ENCODE results near the gene TOP3A. TPM values are rescaled to one million over a fixed set of nuclear protein-coding genes. Genes with fewer than 3 reads are reported as not detected.

Gene TOP3A
- total RNA-seq, 1 experiment from 2014 or later, result 19.0 TPM

- Histone ChIP-seq H4K20me1 (ENCODE audit: insufficient read depth, low read depth, low read length) (no peaks in the 10 kb centered on the region), H3K27me3 (ENCODE audit: low read length) (no peaks in the 10 kb centered on the region), H3K36me3 (ENCODE audit: insufficient read depth, low read length) (peaks cover 41% of the 10 kb centered on the region), H2AFZ (ENCODE audit: low read length) (no peak overlapping the region), H3K9me2 (replicated peaks; ENCODE audit: insufficient read depth, low read length) (no peaks in the 10 kb centered on the region), H3K27ac (ENCODE audit: low read length) (no peak overlapping the region), H3K4me3 (ENCODE audit: low read length) (no peak overlapping the region), H3K4me2 (ENCODE audit: low read depth, low read length, poor library complexity, severe bottlenecking) (no peak overlapping the region), H3K9me3 (ENCODE audit: low read length) (no peaks in the 10 kb centered on the region), H3K4me1 (ENCODE audit: low read length) (no peaks in the 10 kb centered on the region), H3K9ac (ENCODE audit: low read length) (no peak overlapping the region), H3K79me2 (ENCODE audit: low read length) (no peaks in the 10 kb centered on the region)
- DNase-seq, result no peak
Measured at GRCh38 chr17:18280249-18280648, 34.5 kb downstream of the TOP3A start.

GRCh38 chr17:18278867-18279266 is 35.9 kb downstream of the TOP3A start:
- Histone ChIP-seq H3K4me1 (ENCODE audit: low read length) (no peaks in the 10 kb centered on the region), H2AFZ (ENCODE audit: low read length) (no peak overlapping the region), H3K27ac (ENCODE audit: low read length) (no peak overlapping the region), H4K20me1 (ENCODE audit: insufficient read depth, low read depth, low read length) (no peaks in the 10 kb centered on the region), H3K9me3 (ENCODE audit: low read length) (no peaks in the 10 kb centered on the region), H3K4me2 (ENCODE audit: low read depth, low read length, poor library complexity, severe bottlenecking) (no peak overlapping the region), H3K79me2 (ENCODE audit: low read length) (no peaks in the 10 kb centered on the region), H3K4me3 (ENCODE audit: low read length) (no peak overlapping the region), H3K36me3 (ENCODE audit: insufficient read depth, low read length) (peaks cover 40% of the 10 kb centered on the region), H3K9me2 (replicated peaks; ENCODE audit: insufficient read depth, low read length) (no peaks in the 10 kb centered on the region), H3K27me3 (ENCODE audit: low read length) (no peaks in the 10 kb centered on the region), H3K9ac (ENCODE audit: low read length) (no peak overlapping the region)
- DNase-seq, result no peak

GRCh38 chr17:18277076-18277475 is 37.7 kb downstream of the TOP3A start:
- Histone ChIP-seq H3K79me2 (ENCODE audit: low read length) (no peaks in the 10 kb centered on the region), H3K27me3 (ENCODE audit: low read length) (no peaks in the 10 kb centered on the region), H3K4me2 (ENCODE audit: low read depth, low read length, poor library complexity, severe bottlenecking) (no peak overlapping the region), H3K27ac (ENCODE audit: low read length) (no peak overlapping the region), H3K4me3 (ENCODE audit: low read length) (no peak overlapping the region), H2AFZ (ENCODE audit: low read length) (no peak overlapping the region), H4K20me1 (ENCODE audit: insufficient read depth, low read depth, low read length) (no peaks in the 10 kb centered on the region), H3K9ac (ENCODE audit: low read length) (no peak overlapping the region), H3K9me3 (ENCODE audit: low read length) (no peaks in the 10 kb centered on the region), H3K4me1 (ENCODE audit: low read length) (no peaks in the 10 kb centered on the region), H3K9me2 (replicated peaks; ENCODE audit: insufficient read depth, low read length) (no peaks in the 10 kb centered on the region), H3K36me3 (ENCODE audit: insufficient read depth, low read length) (peaks cover 34% of the 10 kb centered on the region)
- DNase-seq, result no peak

GRCh38 chr17:18270046-18270931 is 44.5 kb downstream of the TOP3A start:
- Histone ChIP-seq H3K36me3 (ENCODE audit: insufficient read depth, low read length) (peaks cover 9% of the 10 kb centered on the region; the same call in 1 of the 2 replicates), H2AFZ (ENCODE audit: low read length) (no peak overlapping the region), H3K9me2 (replicated peaks; ENCODE audit: insufficient read depth, low read length) (no peaks in the 10 kb centered on the region), H3K9ac (ENCODE audit: low read length) (no peak overlapping the region), H3K4me2 (ENCODE audit: low read depth, low read length, poor library complexity, severe bottlenecking) (no peak overlapping the region), H4K20me1 (ENCODE audit: insufficient read depth, low read depth, low read length) (no peaks in the 10 kb centered on the region), H3K4me3 (ENCODE audit: low read length) (no peak overlapping the region), H3K9me3 (ENCODE audit: low read length) (no peaks in the 10 kb centered on the region), H3K79me2 (ENCODE audit: low read length) (no peaks in the 10 kb centered on the region), H3K27ac (ENCODE audit: low read length) (no peak overlapping the region), H3K4me1 (ENCODE audit: low read length) (no peaks in the 10 kb centered on the region), H3K27me3 (ENCODE audit: low read length) (no peaks in the 10 kb centered on the region)
- DNase-seq, result no peak

DNA sequence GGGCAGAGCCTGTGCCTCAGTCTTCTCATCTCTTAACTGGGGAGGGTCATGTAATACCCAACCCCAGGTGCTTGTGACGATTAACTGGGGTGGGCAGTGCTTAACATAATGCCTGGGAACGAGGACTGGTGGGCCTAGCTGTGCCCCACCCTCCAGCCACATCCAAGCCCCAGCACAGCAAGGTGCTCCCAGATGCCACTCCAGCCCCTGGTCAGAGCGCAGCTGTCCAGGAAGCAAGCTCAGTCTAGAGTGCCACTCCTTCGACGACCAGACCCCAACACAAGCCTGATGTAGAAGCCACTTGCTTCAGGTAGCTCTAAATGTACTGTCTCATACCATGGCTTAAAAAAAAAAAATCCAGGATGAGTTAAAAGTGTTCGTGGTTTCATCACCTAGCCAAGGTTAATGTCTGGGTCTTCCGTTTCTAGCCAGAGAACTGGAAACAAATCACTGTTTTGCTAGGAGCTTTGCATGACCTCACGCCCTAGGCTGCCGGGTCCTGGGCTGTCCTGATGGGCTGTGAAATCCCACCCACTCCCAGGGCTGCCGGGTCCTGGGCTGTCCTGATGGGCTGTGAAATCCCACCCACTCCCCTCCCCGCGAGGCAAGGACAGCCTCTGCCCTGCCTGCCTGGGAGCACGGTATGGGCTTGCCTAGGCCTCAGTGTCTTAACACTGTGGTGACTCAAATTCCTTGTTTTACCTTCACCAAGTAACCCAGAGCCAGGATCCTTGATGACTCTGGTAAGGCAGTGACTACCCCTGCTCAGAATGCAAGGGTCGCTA is 46.7 kb downstream of the TOP3A start:
- peaks cover 5% of the 10 kb centered on the region; the same call in 1 of the 2 replicates for H3K36me3 ChIP-seq (ENCODE audit: insufficient read depth, low read length)
- H3K27me3 ChIP-seq (ENCODE audit: low read length), result no peaks in the 10 kb centered on the region
- H3K4me2 ChIP-seq (ENCODE audit: low read depth, low read length, poor library complexity, severe bottlenecking), result no peak overlapping the region
- H3K9me2 ChIP-seq (replicated peaks; ENCODE audit: insufficient read depth, low read length), result no peaks in the 10 kb centered on the region
- no peaks in the 10 kb centered on the region for H3K79me2 ChIP-seq (ENCODE audit: low read length)
- no peaks in the 10 kb centered on the region for H4K20me1 ChIP-seq (ENCODE audit: insufficient read depth, low read depth, low read length)
- no peaks in the 10 kb centered on the region for H3K4me1 ChIP-seq (ENCODE audit: low read length)
- no peak overlapping the region for H3K27ac ChIP-seq (ENCODE audit: low read length)
- H3K9me3 ChIP-seq (ENCODE audit: low read length), result no peaks in the 10 kb centered on the region
- H3K9ac ChIP-seq (ENCODE audit: low read length), result no peak overlapping the region
- H3K4me3 ChIP-seq (ENCODE audit: low read length), result no peak overlapping the region
- no peak overlapping the region for H2AFZ ChIP-seq (ENCODE audit: low read length)
- DNase-seq, result no peak

DNA sequence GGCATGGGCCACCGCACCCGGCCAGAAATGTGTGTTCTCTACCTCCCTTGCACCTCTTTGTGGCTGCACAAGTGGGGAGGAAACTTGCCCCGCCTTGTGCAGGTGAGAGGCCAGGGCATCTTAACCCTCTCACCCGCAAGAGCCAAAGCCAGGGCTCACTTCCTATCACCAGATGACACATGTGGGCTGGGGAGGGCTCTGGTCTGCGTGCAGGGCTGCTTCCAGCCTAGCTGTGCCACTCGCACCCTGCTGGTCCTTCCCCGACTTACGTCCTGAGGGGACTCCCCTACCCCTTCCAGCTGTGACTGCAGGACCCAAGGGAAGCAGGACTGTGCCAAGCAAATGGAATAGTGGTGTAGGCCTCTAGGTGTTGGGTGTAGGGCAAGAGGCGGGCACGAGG is 47.4 kb downstream of the TOP3A start:
- Histone ChIP-seq H2AFZ (ENCODE audit: low read length) (no peak overlapping the region), H3K79me2 (ENCODE audit: low read length) (no peaks in the 10 kb centered on the region), H3K27me3 (ENCODE audit: low read length) (no peaks in the 10 kb centered on the region), H3K4me3 (ENCODE audit: low read length) (no peak overlapping the region), H3K4me1 (ENCODE audit: low read length) (no peaks in the 10 kb centered on the region), H3K27ac (ENCODE audit: low read length) (no peak overlapping the region), H3K9me2 (replicated peaks; ENCODE audit: insufficient read depth, low read length) (no peaks in the 10 kb centered on the region), H3K9me3 (ENCODE audit: low read length) (no peaks in the 10 kb centered on the region), H3K36me3 (ENCODE audit: insufficient read depth, low read length) (peaks cover 4% of the 10 kb centered on the region; the same call in 1 of the 2 replicates), H3K4me2 (ENCODE audit: low read depth, low read length, poor library complexity, severe bottlenecking) (no peak overlapping the region), H4K20me1 (ENCODE audit: insufficient read depth, low read depth, low read length) (no peaks in the 10 kb centered on the region), H3K9ac (ENCODE audit: low read length) (no peak overlapping the region)
- no peak for DNase-seq

DNA sequence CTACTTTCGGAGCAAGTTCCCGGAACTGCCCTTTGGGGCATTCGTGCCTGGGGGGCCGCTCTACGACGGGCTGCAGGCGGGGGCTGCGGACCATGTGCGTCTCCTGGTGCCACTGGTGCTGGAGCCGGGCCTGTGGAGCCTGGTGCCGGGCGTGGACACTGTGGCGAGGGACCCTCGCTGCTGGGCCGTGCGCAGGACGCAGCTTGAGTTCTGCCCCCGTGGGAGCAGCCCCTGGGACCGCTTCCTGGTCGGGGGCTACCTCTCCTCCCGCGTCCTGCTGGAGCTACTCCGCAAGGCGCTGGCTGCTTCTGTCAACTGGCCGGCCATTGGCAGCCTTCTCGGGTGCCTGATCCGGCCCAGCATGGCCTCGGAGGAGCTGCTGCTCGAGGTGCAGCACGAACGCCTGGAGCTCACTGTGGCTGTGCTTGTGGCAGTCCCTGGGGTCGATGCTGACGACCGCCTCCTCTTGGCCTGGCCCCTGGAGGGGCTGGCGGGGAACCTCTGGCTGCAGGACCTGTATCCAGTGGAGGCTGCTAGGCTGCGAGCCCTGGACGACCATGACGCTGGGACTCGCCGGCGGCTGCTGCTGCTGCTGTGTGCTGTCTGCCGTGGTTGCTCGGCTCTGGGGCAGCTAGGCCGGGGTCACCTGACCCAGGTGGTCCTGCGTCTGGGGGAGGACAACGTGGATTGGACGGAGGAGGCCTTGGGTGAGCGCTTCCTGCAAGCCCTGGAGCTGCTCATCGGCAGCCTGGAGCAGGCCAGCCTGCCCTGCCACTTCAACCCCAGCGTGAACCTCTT is 50.7 kb downstream of the TOP3A start:
- H3K4me1 ChIP-seq (ENCODE audit: low read length), result peaks cover 19% of the 10 kb centered on the region
- no peaks in the 10 kb centered on the region for H3K9me2 ChIP-seq (replicated peaks; ENCODE audit: insufficient read depth, low read length)
- no peak overlapping the region for H3K9ac ChIP-seq (ENCODE audit: low read length)
- no peaks in the 10 kb centered on the region for H3K9me3 ChIP-seq (ENCODE audit: low read length)
- no peaks in the 10 kb centered on the region for H3K79me2 ChIP-seq (ENCODE audit: low read length)
- H3K27me3 ChIP-seq (ENCODE audit: low read length), result no peaks in the 10 kb centered on the region
- no peaks in the 10 kb centered on the region for H3K36me3 ChIP-seq (ENCODE audit: insufficient read depth, low read length)
- no peak overlapping the region for H3K27ac ChIP-seq (ENCODE audit: low read length)
- no peak overlapping the region for H2AFZ ChIP-seq (ENCODE audit: low read length)
- no peak overlapping the region for H3K4me3 ChIP-seq (ENCODE audit: low read length)
- no peak overlapping the region for H3K4me2 ChIP-seq (ENCODE audit: low read depth, low read length, poor library complexity, severe bottlenecking)
- H4K20me1 ChIP-seq (ENCODE audit: insufficient read depth, low read depth, low read length), result no peaks in the 10 kb centered on the region
- DNase-seq, result no peak

- Histone ChIP-seq H3K9me2 (replicated peaks; ENCODE audit: insufficient read depth, low read length) (no peaks in the 10 kb centered on the region), H3K4me1 (ENCODE audit: low read length) (peaks cover 26% of the 10 kb centered on the region), H3K9ac (ENCODE audit: low read length) (no peak overlapping the region), H2AFZ (ENCODE audit: low read length) (no peak overlapping the region), H3K27me3 (ENCODE audit: low read length) (no peaks in the 10 kb centered on the region), H3K36me3 (ENCODE audit: insufficient read depth, low read length) (no peaks in the 10 kb centered on the region), H3K4me2 (ENCODE audit: low read depth, low read length, poor library complexity, severe bottlenecking) (no peak overlapping the region), H3K79me2 (ENCODE audit: low read length) (peaks cover 8% of the 10 kb centered on the region), H3K27ac (ENCODE audit: low read length) (no peak overlapping the region), H3K4me3 (ENCODE audit: low read length) (no peak overlapping the region), H4K20me1 (ENCODE audit: insufficient read depth, low read depth, low read length) (peaks cover under 1% of the 10 kb centered on the region; the same call in 1 of the 2 replicates), H3K9me3 (ENCODE audit: low read length) (no peaks in the 10 kb centered on the region)
- no peak for DNase-seq
Measured at GRCh38 chr17:18262641-18263040, 52.2 kb downstream of the TOP3A start.

All from Karpas-422 (cell line).